Duodenal mucosa (tissue), 2 donors: Measurements from ENCODE around the gene RHD.
A peak's percentile ranks its signal among the peaks of the same experiment; 100 is the strongest.
"Not testable (repeated sequence)": the region's sequence is repeated elsewhere in the genome, so short reads cannot be mapped to it uniquely, and the experiment has no call there.

Experiments
- H3K27ac ChIP-seq: one replicate; pipeline ENCODE4 v1.7.0; 2013; ENCODE audit warnings: low read depth, low read length
- H3K27me3 ChIP-seq, 2 donors: one replicate each; pipeline ENCODE4 v1.7.0; 2013; ENCODE audit warnings: low read length in 2 of 2, control low read depth in 1 of 2; ENCODE audit not compliant: insufficient read depth in 2 of 2, control insufficient read depth in 1 of 2
- H3K36me3 ChIP-seq, 2 donors: one replicate each; pipeline ENCODE4 v1.7.0; 2013; ENCODE audit warnings: low read length in 2 of 2, control low read depth in 1 of 2; ENCODE audit not compliant: insufficient read depth in 2 of 2, control insufficient read depth in 1 of 2
- H3K4me1 ChIP-seq, 2 donors: one replicate each; pipeline ENCODE4 v1.7.0; 2013; ENCODE audit warnings: low read length in 2 of 2, control low read depth in 1 of 2; ENCODE audit not compliant: insufficient read depth in 2 of 2, control insufficient read depth in 1 of 2
- H3K4me3 ChIP-seq, 2 donors: one replicate each; pipeline ENCODE4 v1.7.0; 2013; ENCODE audit warnings: low read length in 2 of 2, low read depth in 1 of 2
- H3K9ac ChIP-seq, 2 donors: one replicate each; pipeline ENCODE4 v1.7.0; 2013; ENCODE audit warnings: low read length in 2 of 2, low read depth in 1 of 2
- H3K9me3 ChIP-seq, 2 donors: one replicate each; pipeline ENCODE4 v1.7.0; 2013; ENCODE audit warnings: low read length in 2 of 2, control low read depth in 1 of 2; ENCODE audit not compliant: control insufficient read depth in 1 of 2

Gene RHD

GRCh38 chr1:25257196-25257595 is 15.1 kb upstream of the RHD start:
- H3K36me3 ChIP-seq, result no peaks in the 10 kb centered on the region
- H3K27me3 ChIP-seq, result no peaks in the 10 kb centered on the region
- no peak overlapping the region for H3K27ac ChIP-seq
- H3K4me3 ChIP-seq, result no peak overlapping the region
- H3K9ac ChIP-seq, result no peak overlapping the region
- no peaks in the 10 kb centered on the region for H3K9me3 ChIP-seq
- no peaks in the 10 kb centered on the region for H3K4me1 ChIP-seq

- H3K4me3 ChIP-seq, H3K9me3 ChIP-seq, H3K27ac ChIP-seq, H3K27me3 ChIP-seq, H3K36me3 ChIP-seq, H3K4me1 ChIP-seq, H3K9ac ChIP-seq: not testable (repeated sequence)
These were observed 12.5 kb upstream of the RHD start for GRCh38 chr1:25259813-25260212.

- not testable (repeated sequence) for H3K36me3 ChIP-seq, H3K27me3 ChIP-seq, H3K9ac ChIP-seq, H3K4me3 ChIP-seq, H3K27ac ChIP-seq, H3K9me3 ChIP-seq, H3K4me1 ChIP-seq
These were observed 12.0 kb upstream of the RHD start for GRCh38 chr1:25260336-25260735.

GRCh38 chr1:25266554-25267287 is 5.6 kb upstream of the RHD start:
- Histone ChIP-seq H3K9ac (peak overlapping the region in 1 of 2 donors; percentile 25), H3K4me3 (peak overlapping the region; percentile 65 to 73)
- H3K27me3 ChIP-seq, H3K4me1 ChIP-seq, H3K36me3 ChIP-seq, H3K9me3 ChIP-seq, H3K27ac ChIP-seq: not testable (repeated sequence)

- not testable (repeated sequence) for H3K4me1 ChIP-seq, H3K36me3 ChIP-seq, H3K9ac ChIP-seq, H3K9me3 ChIP-seq, H3K27me3 ChIP-seq
- Histone ChIP-seq H3K4me3 (peak overlapping the region; percentile 43 to 46), H3K27ac (peak overlapping the region; percentile 78)
These were observed 4.8 kb upstream of the RHD start for GRCh38 chr1:25267288-25268142.

- not testable (repeated sequence) for H3K36me3 ChIP-seq, H3K4me1 ChIP-seq, H3K27me3 ChIP-seq, H3K27ac ChIP-seq, H3K9me3 ChIP-seq, H3K9ac ChIP-seq
- peak overlapping the region; percentile 32 to 46 for H3K4me3 ChIP-seq
These were observed 4.1 kb upstream of the RHD start for GRCh38 chr1:25268143-25268760.

- not testable (repeated sequence) for H3K27me3 ChIP-seq, H3K27ac ChIP-seq, H3K4me3 ChIP-seq, H3K4me1 ChIP-seq, H3K36me3 ChIP-seq, H3K9me3 ChIP-seq, H3K9ac ChIP-seq
These were observed 3.3 kb downstream of the RHD start for GRCh38 chr1:25275648-25276047.

GRCh38 chr1:25277295-25277694 is 5.0 kb downstream of the RHD start:
- not testable (repeated sequence) for H3K27ac ChIP-seq, H3K4me3 ChIP-seq, H3K4me1 ChIP-seq, H3K27me3 ChIP-seq, H3K9me3 ChIP-seq, H3K9ac ChIP-seq, H3K36me3 ChIP-seq

- H3K27me3 ChIP-seq, H3K27ac ChIP-seq, H3K9ac ChIP-seq, H3K4me3 ChIP-seq, H3K9me3 ChIP-seq, H3K36me3 ChIP-seq, H3K4me1 ChIP-seq: not testable (repeated sequence)
These were observed 6.0 kb downstream of the RHD start for GRCh38 chr1:25278358-25278757.

GRCh38 chr1:25278790-25279189 is 6.5 kb downstream of the RHD start:
- not testable (repeated sequence) for H3K36me3 ChIP-seq, H3K27me3 ChIP-seq, H3K9me3 ChIP-seq, H3K27ac ChIP-seq, H3K9ac ChIP-seq, H3K4me1 ChIP-seq, H3K4me3 ChIP-seq
